ENCODE results near the gene ANKRD63.

DNA sequence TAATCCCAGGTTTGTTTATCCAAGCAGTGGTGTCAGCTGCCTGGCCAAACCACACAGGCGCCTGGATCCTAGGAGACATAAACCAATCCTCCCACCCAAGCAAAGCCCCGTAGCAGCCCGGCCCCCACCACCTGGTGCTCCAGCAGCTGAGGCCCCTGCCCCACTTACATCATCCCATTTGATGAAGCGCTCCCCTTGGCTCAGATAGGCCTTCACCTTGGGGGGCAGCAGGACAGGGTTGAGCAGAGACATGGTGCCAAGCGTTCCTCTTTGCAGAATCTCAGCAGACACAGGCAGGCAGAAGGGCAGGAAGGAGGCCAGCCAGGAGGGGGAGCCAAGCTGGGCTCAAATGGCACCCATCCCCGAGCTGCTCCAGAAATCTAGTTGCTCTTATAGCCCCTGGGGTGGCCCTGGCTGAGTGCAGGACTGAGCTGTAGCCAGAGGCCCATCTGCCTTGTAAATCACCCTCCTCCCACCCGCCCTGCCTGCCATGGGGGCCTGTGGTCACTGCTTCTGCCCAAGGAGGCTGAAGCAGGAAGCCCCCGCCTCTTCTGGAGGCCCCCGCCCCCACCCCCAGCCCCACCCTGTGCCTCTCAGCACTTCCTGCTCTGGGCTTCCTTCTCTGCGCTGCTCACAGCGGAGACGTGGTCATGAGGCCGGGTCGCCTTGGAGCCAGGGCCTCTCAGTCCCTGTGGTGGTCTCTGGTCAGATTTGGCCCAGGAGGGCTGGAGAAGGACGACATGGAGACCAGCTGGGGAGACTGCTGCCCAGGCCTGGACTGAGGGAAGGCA is 24.8 kb upstream of the ANKRD63 start, which contains the start of gene PLCB2:
- TF ChIP-seq POLR2AphosphoS5 (IDR thresholded peaks at IDR 0.05) (peak; percentile 90 to 95 (median 91)), POLR2A (IDR thresholded peaks at IDR 0.05) (peak in 2 of 3 donors; percentile 51 to 60)
- TF ChIP-seq, protein P1, sequence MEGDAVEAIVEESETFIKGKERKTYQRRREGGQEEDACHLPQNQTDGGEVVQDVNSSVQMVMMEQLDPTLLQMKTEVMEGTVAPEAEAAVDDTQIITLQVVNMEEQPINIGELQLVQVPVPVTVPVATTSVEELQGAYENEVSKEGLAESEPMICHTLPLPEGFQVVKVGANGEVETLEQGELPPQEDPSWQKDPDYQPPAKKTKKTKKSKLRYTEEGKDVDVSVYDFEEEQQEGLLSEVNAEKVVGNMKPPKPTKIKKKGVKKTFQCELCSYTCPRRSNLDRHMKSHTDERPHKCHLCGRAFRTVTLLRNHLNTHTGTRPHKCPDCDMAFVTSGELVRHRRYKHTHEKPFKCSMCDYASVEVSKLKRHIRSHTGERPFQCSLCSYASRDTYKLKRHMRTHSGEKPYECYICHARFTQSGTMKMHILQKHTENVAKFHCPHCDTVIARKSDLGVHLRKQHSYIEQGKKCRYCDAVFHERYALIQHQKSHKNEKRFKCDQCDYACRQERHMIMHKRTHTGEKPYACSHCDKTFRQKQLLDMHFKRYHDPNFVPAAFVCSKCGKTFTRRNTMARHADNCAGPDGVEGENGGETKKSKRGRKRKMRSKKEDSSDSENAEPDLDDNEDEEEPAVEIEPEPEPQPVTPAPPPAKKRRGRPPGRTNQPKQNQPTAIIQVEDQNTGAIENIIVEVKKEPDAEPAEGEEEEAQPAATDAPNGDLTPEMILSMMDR (IDR thresholded peaks at IDR 0.05 in 8 of 11, conservative IDR thresholded peaks at IDR 0.05 in 3 of 11): peak in 10 of 11 experiments; percentile 22 to 67 (median 38)
